Upper lobe of left lung (tissue), 4 donors: ENCODE data around the gene KIF21A.

Experiments
- CTCF ChIP-seq, 6 experiments: fragments of 450-650 bp in 4 of 6; fragments of 200-600 bp in 2 of 6; sonication (generic) in 2 of 6; IDR thresholded peaks; one replicate each; pipeline ENCODE4 v1.5.1; 2016 to 2019; ENCODE audit warnings: antibody characterized with exemption in 6 of 6
- POLR2AphosphoS5 ChIP-seq, 2 donors: sonication (generic); formaldehyde crosslinking; IDR thresholded peaks; one replicate each; pipeline ENCODE4 v1.5.1; 2017; ENCODE audit warnings: antibody characterized with exemption in 2 of 2

- no peak for TF ChIP-seq CTCF (IDR thresholded peaks at IDR 0.05)
- TF ChIP-seq POLR2AphosphoS5 (IDR thresholded peaks at IDR 0.05): no peak
Observed at GRCh38 chr12:39431002-39431796, 11.7 kb downstream of the KIF21A start.
